ENCODE measurements around the gene BTBD9.

BTBD9 gene

DNA sequence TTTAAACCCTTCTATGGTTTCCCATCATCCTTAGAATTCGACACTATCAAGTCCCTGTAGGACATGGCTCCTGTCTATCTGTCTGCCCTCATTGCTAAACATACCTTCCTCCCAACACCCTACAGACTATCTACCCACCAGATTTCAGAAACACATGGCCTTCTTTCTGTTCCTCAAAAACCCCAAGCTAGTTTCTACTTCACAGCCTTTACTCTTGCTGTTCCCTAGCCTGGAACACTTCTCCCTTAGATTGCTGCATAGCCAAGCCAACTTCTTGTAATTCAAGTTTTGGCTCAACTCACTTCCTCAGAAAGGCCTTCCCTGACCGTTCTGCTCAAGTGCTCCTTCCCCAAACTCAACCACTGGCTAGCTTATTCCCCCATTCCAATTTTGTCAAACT lies 156.2 kb downstream of the BTBD9 start:
- Mint-ChIP-seq H3K4me1 (ENCODE audit: low read depth) (no peaks in the 10 kb centered on the region), H3K9me3 (ENCODE audit: low read depth) (no peaks in the 10 kb centered on the region), H3K36me3 (peaks cover 3% of the 10 kb centered on the region), H3K4me3 (no peak overlapping the region), H3K27me3 (no peaks in the 10 kb centered on the region), H3K27ac (no peak overlapping the region)

DNA sequence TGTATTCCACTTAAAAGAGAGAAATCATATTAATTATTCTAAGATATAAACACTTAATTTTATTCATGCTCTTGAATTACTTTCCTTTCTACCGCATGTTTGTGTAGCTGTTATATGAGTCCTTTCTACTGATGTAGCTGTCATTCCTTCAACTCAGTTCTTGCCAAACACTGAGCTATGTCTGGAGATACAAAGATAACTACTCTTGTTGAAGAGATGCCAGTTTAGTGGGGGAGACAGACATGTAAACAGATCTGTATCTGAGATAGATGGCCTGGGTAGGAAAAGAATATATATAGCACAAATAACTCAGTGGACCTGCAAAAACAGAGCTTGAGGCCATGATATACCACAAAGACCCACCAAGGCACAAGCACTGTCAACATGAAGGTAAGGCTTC lies 157.3 kb downstream of the BTBD9 start:
- H3K4me1 Mint-ChIP-seq (ENCODE audit: low read depth) = peaks cover 3% of the 10 kb centered on the region
- H3K36me3 Mint-ChIP-seq = peaks cover 3% of the 10 kb centered on the region
- no peaks in the 10 kb centered on the region for H3K9me3 Mint-ChIP-seq (ENCODE audit: low read depth)
- H3K4me3 Mint-ChIP-seq = no peak overlapping the region
- no peaks in the 10 kb centered on the region for H3K27me3 Mint-ChIP-seq
- H3K27ac Mint-ChIP-seq = no peak overlapping the region

DNA sequence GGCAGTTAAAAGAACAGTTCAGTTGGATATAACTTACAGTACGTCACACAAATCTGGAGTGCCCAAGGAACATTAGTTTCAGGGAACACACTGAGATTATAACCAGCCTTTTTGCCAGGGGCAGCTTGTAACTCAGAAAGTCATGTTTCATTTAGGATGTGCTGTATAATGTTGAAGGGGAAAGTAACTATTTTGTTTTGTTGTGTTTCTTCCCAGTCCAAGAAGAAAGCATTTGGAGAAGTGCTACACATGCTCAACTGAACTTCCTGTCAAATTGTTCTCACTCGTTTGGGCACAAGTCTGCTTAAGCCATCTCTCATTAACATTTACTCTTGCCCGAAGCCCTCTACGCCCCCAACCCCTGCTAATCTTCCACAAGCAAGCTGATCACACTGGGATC lies 157.9 kb downstream of the BTBD9 start:
- no peaks in the 10 kb centered on the region for H3K27me3 Mint-ChIP-seq
- H3K4me1 Mint-ChIP-seq (ENCODE audit: low read depth) = peaks cover 3% of the 10 kb centered on the region
- H3K27ac Mint-ChIP-seq = no peak overlapping the region
- peaks cover 3% of the 10 kb centered on the region for H3K36me3 Mint-ChIP-seq
- no peak overlapping the region for H3K4me3 Mint-ChIP-seq
- no peaks in the 10 kb centered on the region for H3K9me3 Mint-ChIP-seq (ENCODE audit: low read depth)

DNA sequence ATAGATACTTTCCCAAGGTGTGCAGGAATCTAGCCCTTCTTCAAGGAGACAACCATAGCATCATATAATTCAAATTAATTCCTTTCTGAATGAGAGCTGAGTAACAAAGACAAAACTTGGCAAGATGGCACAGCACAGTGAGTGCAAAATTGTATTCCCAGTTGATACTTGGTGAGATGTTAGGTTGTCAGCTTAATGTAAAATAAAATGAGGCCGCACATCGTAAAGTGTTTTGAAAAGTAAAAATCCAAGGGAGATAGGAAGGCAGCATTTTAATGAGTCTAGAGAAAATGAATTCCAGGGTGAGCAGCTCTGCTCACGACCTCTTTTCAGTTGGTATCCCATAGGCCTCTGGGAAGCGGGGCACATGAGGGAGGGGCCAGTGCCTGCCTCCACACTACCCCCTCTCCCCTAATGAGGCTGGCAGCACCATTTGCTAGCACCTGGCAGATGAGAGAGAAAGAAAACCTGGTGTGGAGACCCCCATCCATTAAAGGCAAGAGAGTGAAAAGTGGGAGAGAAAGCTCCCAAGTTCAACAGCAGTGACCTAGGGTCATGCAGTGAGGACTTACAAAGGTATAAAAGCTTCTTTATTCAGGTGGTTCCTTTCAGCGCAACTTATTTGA lies 158.4 kb downstream of the BTBD9 start:
- Mint-ChIP-seq H3K27me3 (no peaks in the 10 kb centered on the region), H3K9me3 (ENCODE audit: low read depth) (no peaks in the 10 kb centered on the region), H3K4me3 (no peak overlapping the region), H3K27ac (no peak overlapping the region), H3K36me3 (peaks cover 3% of the 10 kb centered on the region), H3K4me1 (ENCODE audit: low read depth) (peaks cover 3% of the 10 kb centered on the region)

DNA sequence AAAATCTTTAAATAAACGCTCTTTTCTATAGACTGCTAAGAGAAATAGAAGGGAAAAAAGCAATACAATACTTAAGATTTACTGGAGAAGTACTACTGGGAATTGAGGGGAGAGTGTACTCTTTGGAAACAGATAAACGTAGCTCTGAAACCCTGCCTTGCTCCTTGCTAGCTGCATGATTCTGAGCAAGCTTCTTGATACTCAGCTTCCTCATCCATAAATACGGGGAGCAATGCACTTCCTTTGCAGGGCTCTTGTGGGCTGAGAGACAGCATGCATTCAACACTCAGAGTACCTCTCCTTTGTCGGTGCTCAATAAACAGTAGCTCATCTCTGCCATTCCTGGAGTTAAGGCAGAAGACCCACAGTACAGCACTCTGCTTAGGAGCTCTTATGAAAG lies 159.7 kb downstream of the BTBD9 start:
- H3K9me3 Mint-ChIP-seq (ENCODE audit: low read depth) = no peaks in the 10 kb centered on the region
- H3K36me3 Mint-ChIP-seq = peaks cover 6% of the 10 kb centered on the region
- H3K4me3 Mint-ChIP-seq = no peak overlapping the region
- no peak overlapping the region for H3K27ac Mint-ChIP-seq
- peaks cover 3% of the 10 kb centered on the region for H3K4me1 Mint-ChIP-seq (ENCODE audit: low read depth)
- H3K27me3 Mint-ChIP-seq = no peaks in the 10 kb centered on the region

DNA sequence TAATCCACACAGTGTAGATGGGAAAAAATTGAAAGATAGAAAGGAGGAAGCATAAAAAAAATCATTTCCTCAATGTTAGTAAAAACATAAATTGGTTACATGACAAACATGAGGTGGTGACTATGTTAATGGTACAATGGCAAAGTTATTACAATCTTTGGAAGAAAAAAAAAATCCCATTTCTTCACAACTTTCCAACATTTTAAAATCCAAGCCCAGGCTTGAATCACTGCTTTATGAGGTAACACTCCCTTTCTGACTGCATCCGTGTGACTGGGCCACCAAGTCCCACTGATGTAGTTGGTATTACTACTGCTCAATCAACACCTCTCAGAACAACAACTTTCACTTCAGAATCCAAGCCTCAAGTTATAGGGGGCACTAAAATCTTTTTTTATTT lies 160.4 kb downstream of the BTBD9 start:
- Mint-ChIP-seq H3K27me3 (no peaks in the 10 kb centered on the region), H3K4me3 (no peak overlapping the region), H3K36me3 (peaks cover 6% of the 10 kb centered on the region), H3K4me1 (ENCODE audit: low read depth) (peaks cover 3% of the 10 kb centered on the region), H3K9me3 (ENCODE audit: low read depth) (no peaks in the 10 kb centered on the region), H3K27ac (no peak overlapping the region)

DNA sequence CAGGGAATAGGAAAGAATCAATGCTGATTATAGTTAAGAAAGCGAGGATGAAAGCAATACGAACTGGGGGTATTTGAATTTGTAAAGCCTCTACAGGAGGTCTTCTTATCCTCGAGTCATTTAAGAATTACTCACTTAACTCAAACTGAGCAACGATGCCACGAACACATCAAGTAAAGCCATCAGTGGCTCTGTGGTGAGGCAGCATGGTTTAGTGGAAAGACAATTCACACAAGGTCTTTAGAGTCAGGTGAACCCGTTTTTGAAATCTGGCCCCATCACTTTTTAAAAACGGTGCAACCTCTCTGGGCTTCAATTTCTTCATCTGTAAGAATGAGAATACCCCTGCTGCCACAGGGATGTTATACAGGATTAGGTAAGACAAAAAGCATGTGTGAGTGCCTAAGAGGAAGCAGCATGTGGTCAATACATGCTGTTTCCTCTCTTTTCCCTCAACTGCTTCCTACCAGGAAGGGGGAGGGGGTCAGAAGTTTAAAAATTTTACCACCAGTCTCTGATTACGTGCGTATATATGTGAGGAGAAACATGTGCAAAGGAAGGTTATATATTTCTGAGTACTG lies 162.0 kb downstream of the BTBD9 start:
- H3K27ac Mint-ChIP-seq = no peak overlapping the region
- H3K27me3 Mint-ChIP-seq = no peaks in the 10 kb centered on the region
- peaks cover 11% of the 10 kb centered on the region for H3K36me3 Mint-ChIP-seq
- no peaks in the 10 kb centered on the region for H3K9me3 Mint-ChIP-seq (ENCODE audit: low read depth)
- no peak overlapping the region for H3K4me3 Mint-ChIP-seq
- H3K4me1 Mint-ChIP-seq (ENCODE audit: low read depth) = peaks cover 3% of the 10 kb centered on the region

DNA sequence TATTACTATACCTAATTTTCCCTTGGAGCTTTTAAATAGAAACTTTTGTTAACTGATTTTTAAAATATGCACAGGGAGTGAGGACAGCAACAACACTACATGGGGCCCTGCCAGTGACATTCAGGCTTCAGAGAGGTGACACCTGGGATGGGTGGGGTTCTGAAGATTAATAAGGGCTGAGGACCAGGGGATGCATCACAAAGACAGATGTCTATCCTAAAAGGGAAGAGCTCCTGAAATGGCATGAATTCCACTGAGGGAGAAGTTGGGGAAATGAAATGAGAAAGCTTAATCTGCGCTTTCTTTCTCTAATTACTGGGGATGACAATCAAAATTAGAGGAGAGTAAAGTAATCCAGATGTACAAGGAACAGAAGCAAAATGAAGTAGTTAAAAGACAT lies 162.8 kb downstream of the BTBD9 start:
- H3K4me3 Mint-ChIP-seq = no peak overlapping the region
- H3K9me3 Mint-ChIP-seq (ENCODE audit: low read depth) = no peaks in the 10 kb centered on the region
- H3K27me3 Mint-ChIP-seq = no peaks in the 10 kb centered on the region

DNA sequence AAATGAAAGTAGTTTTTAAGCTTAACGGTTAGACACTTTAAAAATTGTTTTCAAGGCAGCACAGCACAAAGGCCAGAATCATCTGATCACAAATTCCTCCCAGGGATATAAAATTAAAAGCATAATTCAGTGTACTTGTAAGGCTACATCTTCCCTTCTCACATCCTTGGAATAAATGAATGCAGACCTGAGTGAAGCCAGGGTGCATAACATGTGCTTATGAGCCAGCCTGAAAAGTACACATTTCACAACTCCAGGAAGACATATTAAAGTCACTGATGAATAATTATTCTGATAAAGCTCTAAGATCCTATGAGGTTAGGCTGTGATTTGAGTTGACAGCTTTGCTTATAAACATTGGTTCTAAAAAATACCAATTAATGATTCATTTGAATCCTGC lies 163.6 kb downstream of the BTBD9 start:
- Mint-ChIP-seq H3K36me3 (peaks cover 11% of the 10 kb centered on the region), H3K4me1 (ENCODE audit: low read depth) (peaks cover 3% of the 10 kb centered on the region), H3K4me3 (no peak overlapping the region), H3K9me3 (ENCODE audit: low read depth) (no peaks in the 10 kb centered on the region), H3K27ac (no peak overlapping the region), H3K27me3 (no peaks in the 10 kb centered on the region)

More for the DNA sequence above, 162.8 kb downstream of the BTBD9 start:
- Mint-ChIP-seq H3K27ac (no peak overlapping the region), H3K4me1 (ENCODE audit: low read depth) (peaks cover 3% of the 10 kb centered on the region), H3K36me3 (peaks cover 11% of the 10 kb centered on the region)

DNA sequence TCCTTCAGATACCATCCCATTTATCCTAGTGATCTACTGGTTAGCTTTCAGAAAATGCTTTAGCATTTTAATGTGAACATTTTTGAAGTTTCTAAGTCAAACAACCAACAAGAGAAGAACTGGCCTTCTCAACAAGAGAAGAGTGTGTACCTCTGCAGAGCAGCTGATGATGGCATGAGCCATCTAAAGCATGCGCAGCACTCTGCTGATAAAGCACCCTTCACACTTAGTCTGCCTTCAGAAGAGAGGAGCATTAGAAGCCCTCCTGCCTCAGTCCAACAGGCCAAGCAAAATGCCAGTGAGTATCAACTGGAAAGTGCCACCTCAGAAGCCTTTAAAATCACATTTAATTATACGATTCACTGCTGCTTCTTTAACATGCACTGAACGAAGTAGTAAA lies 169.2 kb downstream of the BTBD9 start:
- Mint-ChIP-seq H3K4me1 (ENCODE audit: low read depth) (no peaks in the 10 kb centered on the region), H3K36me3 (peaks cover 13% of the 10 kb centered on the region), H3K27me3 (no peaks in the 10 kb centered on the region), H3K27ac (no peak overlapping the region), H3K4me3 (no peak overlapping the region), H3K9me3 (ENCODE audit: low read depth) (no peaks in the 10 kb centered on the region)

DNA sequence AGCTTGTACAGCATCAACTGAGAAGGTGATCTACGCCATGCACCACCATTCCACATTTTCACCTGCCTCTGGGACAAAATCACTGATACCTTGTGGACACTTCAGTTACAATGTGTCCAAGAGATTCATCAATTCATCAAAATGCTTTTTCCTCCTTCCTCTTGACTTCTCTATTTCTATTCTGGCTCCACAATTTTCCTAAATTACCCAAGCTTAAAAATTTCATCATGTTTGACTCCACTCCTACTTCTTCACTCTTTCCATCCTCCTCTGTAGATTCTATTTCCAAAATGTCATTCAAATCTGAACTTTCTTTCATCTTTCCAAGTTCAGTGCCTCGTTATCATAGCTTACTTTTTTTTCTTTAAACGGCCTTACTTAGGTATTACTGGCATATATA lies 172.2 kb downstream of the BTBD9 start:
- Mint-ChIP-seq H3K27ac (no peak overlapping the region), H3K4me1 (ENCODE audit: low read depth) (no peaks in the 10 kb centered on the region), H3K27me3 (no peaks in the 10 kb centered on the region), H3K4me3 (no peak overlapping the region), H3K9me3 (ENCODE audit: low read depth) (no peaks in the 10 kb centered on the region), H3K36me3 (peaks cover 10% of the 10 kb centered on the region)

DNA sequence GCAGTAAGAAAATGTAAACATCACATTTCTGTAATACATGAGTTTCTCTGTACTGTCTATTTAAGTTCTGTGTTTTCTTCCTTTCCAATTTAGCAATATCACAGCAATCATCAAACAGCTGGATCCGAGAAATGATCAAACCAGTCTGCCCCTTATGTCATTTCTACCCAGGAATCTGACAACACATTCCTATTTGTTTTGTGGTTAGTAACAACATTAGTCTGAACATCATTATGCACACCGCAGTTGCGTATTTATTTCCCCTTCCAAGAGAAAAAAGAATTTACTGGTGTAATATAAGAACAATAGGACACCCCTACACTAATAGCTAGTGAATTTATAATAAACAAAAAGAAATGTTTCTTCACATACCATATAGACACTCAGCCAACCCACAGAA lies 179.5 kb downstream of the BTBD9 start:
- H3K9me3 Mint-ChIP-seq (ENCODE audit: low read depth) = no peaks in the 10 kb centered on the region
- no peaks in the 10 kb centered on the region for H3K4me1 Mint-ChIP-seq (ENCODE audit: low read depth)
- peaks cover 20% of the 10 kb centered on the region for H3K36me3 Mint-ChIP-seq
- no peaks in the 10 kb centered on the region for H3K27me3 Mint-ChIP-seq
- no peak overlapping the region for H3K4me3 Mint-ChIP-seq
- no peak overlapping the region for H3K27ac Mint-ChIP-seq

DNA sequence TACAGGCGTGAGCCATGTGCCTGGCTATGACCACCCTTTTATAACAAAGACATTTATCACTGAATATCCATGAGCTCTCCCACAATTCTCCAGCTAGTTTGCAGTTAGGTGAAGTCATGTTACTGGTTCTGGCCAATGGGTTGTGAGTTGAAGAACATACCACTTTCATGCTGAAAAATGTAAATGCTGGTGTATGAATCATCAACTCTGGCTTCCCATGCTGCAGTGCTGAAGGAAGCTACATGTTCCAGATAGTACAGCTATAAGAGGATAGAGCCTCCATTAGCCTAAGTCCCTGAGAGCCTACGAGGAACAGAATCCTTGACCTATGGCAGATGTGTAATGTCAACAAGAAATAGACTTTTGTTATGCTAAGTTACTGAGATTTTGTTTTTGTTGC lies 180.4 kb downstream of the BTBD9 start:
- Mint-ChIP-seq H3K27me3 (no peaks in the 10 kb centered on the region), H3K36me3 (peaks cover 20% of the 10 kb centered on the region), H3K4me1 (ENCODE audit: low read depth) (no peaks in the 10 kb centered on the region), H3K27ac (no peak overlapping the region), H3K9me3 (ENCODE audit: low read depth) (no peaks in the 10 kb centered on the region), H3K4me3 (no peak overlapping the region)

DNA sequence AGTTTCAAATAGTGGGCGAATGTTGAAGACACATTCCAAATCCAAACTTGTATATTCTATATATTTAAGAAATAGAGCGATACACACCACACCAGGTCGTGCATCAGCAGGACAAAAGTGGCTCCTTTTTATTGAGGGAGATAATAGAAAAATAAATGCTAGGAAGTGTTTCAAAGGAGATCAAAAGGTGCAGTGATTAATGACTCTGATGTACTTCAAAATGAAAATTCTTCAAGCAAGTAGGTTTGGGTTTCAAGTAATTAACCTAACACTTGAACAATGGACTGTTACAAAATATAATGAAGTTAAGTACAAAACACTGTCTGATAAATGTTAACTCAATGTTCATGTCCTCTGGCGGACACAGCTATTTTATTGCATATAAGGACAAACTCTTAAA lies 185.9 kb downstream of the BTBD9 start:
- no peaks in the 10 kb centered on the region for H3K4me1 Mint-ChIP-seq (ENCODE audit: low read depth)
- no peaks in the 10 kb centered on the region for H3K27me3 Mint-ChIP-seq
- H3K4me3 Mint-ChIP-seq = no peak overlapping the region
- H3K27ac Mint-ChIP-seq = no peak overlapping the region
- peaks cover 4% of the 10 kb centered on the region for H3K9me3 Mint-ChIP-seq (ENCODE audit: low read depth)
- H3K36me3 Mint-ChIP-seq = peaks cover 20% of the 10 kb centered on the region

DNA sequence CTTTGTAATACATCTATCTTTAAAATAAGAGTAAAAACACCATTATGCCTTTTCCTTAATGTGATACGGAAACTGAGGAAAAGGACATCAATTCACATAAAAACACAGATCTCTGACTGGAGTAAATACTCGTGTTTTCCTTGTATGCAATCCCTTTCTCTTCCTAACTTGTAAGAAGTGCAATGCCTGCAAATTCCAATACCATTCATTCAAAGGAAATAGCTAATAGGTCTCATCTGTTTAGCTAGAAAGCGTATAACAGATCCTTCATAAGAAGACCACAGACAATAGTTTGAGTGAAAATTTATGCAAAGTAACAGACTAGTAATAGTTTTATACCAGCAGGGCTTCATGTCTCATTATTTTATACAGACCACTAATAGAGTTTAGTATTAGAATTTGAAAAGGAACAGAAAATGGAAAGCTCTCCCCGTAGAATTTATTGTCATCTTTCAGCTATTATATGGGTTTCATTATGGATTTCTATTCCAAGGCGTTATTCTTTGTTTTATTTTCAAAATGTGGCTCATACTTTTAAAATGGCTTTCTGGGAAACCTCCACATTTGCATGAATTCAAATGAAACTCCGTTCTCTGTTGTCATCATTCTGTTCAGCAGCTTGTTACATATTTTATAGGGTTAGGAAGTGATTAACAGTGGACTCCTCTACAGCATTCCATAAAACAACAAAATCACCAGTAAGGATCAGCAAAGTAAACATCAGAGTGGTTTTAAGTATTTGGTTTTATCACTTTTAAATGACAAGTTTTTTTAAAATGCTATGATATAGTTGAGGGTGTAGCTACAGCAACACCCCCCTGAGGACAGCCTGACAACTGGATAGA lies 186.7 kb downstream of the BTBD9 start:
- Mint-ChIP-seq H3K36me3 (peaks cover 20% of the 10 kb centered on the region), H3K27ac (no peak overlapping the region), H3K9me3 (ENCODE audit: low read depth) (peaks cover 4% of the 10 kb centered on the region), H3K4me3 (no peak overlapping the region), H3K27me3 (no peaks in the 10 kb centered on the region), H3K4me1 (ENCODE audit: low read depth) (peaks cover 1% of the 10 kb centered on the region)

Measured in activated naive CD8-positive, alpha-beta T cell (primary cell).